Activated naive CD4-positive, alpha-beta T cell treated with anti-CD3 and anti-CD28 coated beads, Interleukin-2, amount 10 ng/mL, durations not matched to agents 7 days and 5 days (primary cell): ENCODE data around the gene CCDC47.

Experiments used
- CTCF ChIA-PET: fragments of 350-600 bp; sonication (Branson Sonifier 250); formaldehyde crosslinking; loops from one replicate; lab custom pipeline; 2021; ENCODE audit warnings: antibody characterized with exemption; lab: Charles Lee
- DNase-seq: peaks from one replicate; pipeline ENCODE4 v3.0.0-alpha.2; 2020
- H3K27ac Mint-ChIP-seq: one replicate; pipeline ENCODE4 v1.8.0; 2021; ENCODE audit warnings: mild to moderate bottlenecking, moderate library complexity, mixed read lengths
- H3K27me3 Mint-ChIP-seq: one replicate; pipeline ENCODE4 v1.8.0; 2021; ENCODE audit warnings: mild to moderate bottlenecking, mixed read lengths
- H3K36me3 Mint-ChIP-seq: one replicate; pipeline ENCODE4 v1.8.0; 2021; ENCODE audit warnings: mixed read lengths
- H3K4me1 Mint-ChIP-seq: one replicate; pipeline ENCODE4 v1.8.0; 2021; ENCODE audit warnings: mixed read lengths
- H3K4me3 Mint-ChIP-seq: one replicate; pipeline ENCODE4 v1.8.0; 2021; ENCODE audit warnings: mild to moderate bottlenecking, moderate library complexity, mixed read lengths
- H3K9me3 Mint-ChIP-seq: one replicate; pipeline ENCODE4 v1.8.0; 2021; ENCODE audit warnings: mixed read lengths

CCDC47 gene

DNA sequence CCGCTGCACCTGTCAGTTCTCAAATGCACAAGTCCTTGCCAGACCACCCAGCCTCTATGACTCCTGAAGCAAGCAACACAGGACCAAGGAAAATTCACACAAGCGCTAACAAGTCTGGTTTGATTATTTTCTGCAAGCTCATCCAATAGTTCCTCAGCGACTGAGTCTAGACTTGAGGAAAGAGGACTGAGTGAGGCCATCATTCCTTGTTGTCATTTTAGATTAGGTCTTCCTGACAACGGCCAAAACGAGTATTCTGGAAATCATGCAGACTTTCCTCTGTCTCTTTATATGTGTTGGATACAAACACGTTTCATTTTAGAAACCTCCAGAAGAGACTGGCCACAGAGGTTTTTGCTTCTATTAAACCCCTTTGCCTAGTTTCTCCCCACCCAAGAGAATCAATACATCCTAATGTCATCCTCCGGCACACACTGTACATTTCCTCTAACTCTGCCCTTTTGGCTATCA is 561 bp downstream of the CCDC47 start:
- DNase-seq: no peak

GRCh38 chr17:63768433-63768832 is 5.0 kb downstream of the CCDC47 start:
- no peak for DNase-seq
- H3K27me3 Mint-ChIP-seq: no peaks in the 10 kb centered on the region
- peaks cover 42% of the 10 kb centered on the region for H3K4me1 Mint-ChIP-seq
- H3K4me3 Mint-ChIP-seq: no peak overlapping the region
- H3K36me3 Mint-ChIP-seq: peaks cover 39% of the 10 kb centered on the region
- H3K9me3 Mint-ChIP-seq: no peaks in the 10 kb centered on the region
- CTCF ChIA-PET: interaction anchor here (0.7 kb wide), 1 partner anchor 19 kb away, joined by 3 read pairs; no protein-coding TSS in a partner anchor
- no peak overlapping the region for H3K27ac Mint-ChIP-seq

More for the DNA sequence above, 561 bp downstream of the CCDC47 start:
- Mint-ChIP-seq H3K27me3 (no peaks in the 10 kb centered on the region), H3K27ac (peak overlapping the region; percentile 100), H3K9me3 (no peaks in the 10 kb centered on the region), H3K4me1 (peaks cover 54% of the 10 kb centered on the region), H3K4me3 (peak overlapping the region; percentile 95), H3K36me3 (peaks cover 33% of the 10 kb centered on the region)
- CTCF ChIA-PET: interaction anchor here (1.1 to 1.6 kb wide), 3 partner anchors 20 to 347 kb away, joined by 3 to 4 read pairs (median 3); no protein-coding TSS in a partner anchor

- no peak overlapping the region for H3K4me3 Mint-ChIP-seq
- H3K36me3 Mint-ChIP-seq: peaks cover 41% of the 10 kb centered on the region
- no peaks in the 10 kb centered on the region for H3K9me3 Mint-ChIP-seq
- H3K27me3 Mint-ChIP-seq: no peaks in the 10 kb centered on the region
- H3K4me1 Mint-ChIP-seq: peaks cover 34% of the 10 kb centered on the region
- DNase-seq: no peak
- CTCF ChIA-PET: interaction anchor here (0.7 to 1.2 kb wide), 3 partner anchors 10 to 67 kb away, joined by 3 read pairs; no protein-coding TSS in a partner anchor
- no peak overlapping the region for H3K27ac Mint-ChIP-seq
Observed at GRCh38 chr17:63766754-63767153, 6.6 kb downstream of the CCDC47 start.

DNA sequence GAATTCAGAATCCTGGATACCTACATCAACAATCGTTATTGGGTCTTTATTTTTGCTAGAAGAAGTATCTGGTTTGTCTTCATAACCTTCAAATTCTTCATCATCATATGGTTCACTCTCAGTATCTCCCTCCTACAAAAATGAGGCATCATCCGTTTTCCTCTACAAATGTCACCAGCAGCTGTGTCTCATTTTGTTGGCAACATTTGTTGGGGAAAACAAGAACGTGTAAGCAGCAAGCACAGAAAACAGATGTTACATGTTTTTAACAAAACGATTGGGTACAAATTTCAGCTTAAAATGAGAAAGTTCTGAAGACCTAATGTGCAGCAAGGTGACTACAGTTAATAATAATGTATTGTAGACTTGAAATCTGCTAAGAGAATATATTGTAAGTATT is 8.7 kb downstream of the CCDC47 start:
- H3K27me3 Mint-ChIP-seq: no peaks in the 10 kb centered on the region
- DNase-seq: no peak
- H3K4me3 Mint-ChIP-seq: no peak overlapping the region
- H3K36me3 Mint-ChIP-seq: peaks cover 41% of the 10 kb centered on the region
- CTCF ChIA-PET: interaction anchor here (0.7 kb wide), 1 partner anchor 14 kb away, joined by 3 read pairs; no protein-coding TSS in a partner anchor
- no peaks in the 10 kb centered on the region for H3K9me3 Mint-ChIP-seq
- H3K27ac Mint-ChIP-seq: no peak overlapping the region
- H3K4me1 Mint-ChIP-seq: peaks cover 24% of the 10 kb centered on the region

GRCh38 chr17:63762161-63763078 is 11.0 kb downstream of the CCDC47 start:
- H3K27me3 Mint-ChIP-seq: no peaks in the 10 kb centered on the region
- H3K36me3 Mint-ChIP-seq: peaks cover 44% of the 10 kb centered on the region
- CTCF ChIA-PET: interaction anchor here (0.6 kb wide), 1 partner anchor 72 kb away, joined by 3 read pairs; no protein-coding TSS in a partner anchor
- peaks cover 14% of the 10 kb centered on the region for H3K4me1 Mint-ChIP-seq
- no peak overlapping the region for H3K4me3 Mint-ChIP-seq
- H3K9me3 Mint-ChIP-seq: no peaks in the 10 kb centered on the region
- no peak overlapping the region for H3K27ac Mint-ChIP-seq
- no peak for DNase-seq

DNA sequence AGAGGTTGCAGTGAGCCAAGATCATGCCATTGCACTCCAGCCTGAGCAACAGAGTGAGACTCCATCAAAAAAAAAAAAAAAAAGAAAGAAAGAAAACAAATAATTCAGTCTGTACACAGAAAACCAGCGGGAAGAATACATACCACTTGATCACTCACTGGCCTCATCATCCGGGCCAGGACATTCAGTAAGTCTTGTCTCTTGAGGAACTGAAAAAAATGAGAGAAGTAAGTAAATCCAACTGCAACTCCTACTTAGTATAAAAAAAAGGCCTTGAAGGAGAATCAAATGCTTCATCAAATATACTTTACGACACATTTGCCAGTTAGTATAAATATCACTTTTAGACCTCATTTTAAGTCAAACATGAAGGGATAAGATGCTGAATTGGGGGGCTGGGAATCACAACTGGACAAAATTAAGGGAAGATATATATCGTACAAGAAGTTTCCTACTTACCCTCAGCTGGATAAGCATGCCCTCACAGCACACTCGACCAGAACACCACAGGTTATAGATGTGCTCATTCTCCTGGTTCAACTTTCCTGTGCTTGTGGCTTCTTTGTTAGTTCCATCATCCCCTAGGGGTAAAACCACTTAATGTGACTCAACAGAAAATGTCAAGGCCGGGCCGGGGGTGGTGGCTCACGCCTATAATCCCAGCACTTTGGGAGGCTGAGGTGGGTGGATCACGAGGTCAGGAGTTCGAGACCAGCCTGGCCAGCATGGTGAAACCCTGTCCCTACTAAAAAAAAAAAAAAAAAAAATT is 12.4 kb downstream of the CCDC47 start:
- H3K4me3 Mint-ChIP-seq: no peak overlapping the region
- peaks cover 7% of the 10 kb centered on the region for H3K4me1 Mint-ChIP-seq
- CTCF ChIA-PET: no interaction called here
- no peak for DNase-seq
- peaks cover 47% of the 10 kb centered on the region for H3K36me3 Mint-ChIP-seq
- no peaks in the 10 kb centered on the region for H3K9me3 Mint-ChIP-seq
- peak overlapping the region; percentile 19 for H3K27ac Mint-ChIP-seq
- H3K27me3 Mint-ChIP-seq: no peaks in the 10 kb centered on the region

- CTCF ChIA-PET: no interaction called here
- peaks cover 41% of the 10 kb centered on the region for H3K36me3 Mint-ChIP-seq
- H3K4me1 Mint-ChIP-seq: peaks cover 4% of the 10 kb centered on the region
- H3K9me3 Mint-ChIP-seq: no peaks in the 10 kb centered on the region
- no peaks in the 10 kb centered on the region for H3K27me3 Mint-ChIP-seq
- DNase-seq: no peak
- no peak overlapping the region for H3K27ac Mint-ChIP-seq
- H3K4me3 Mint-ChIP-seq: no peak overlapping the region
Observed at GRCh38 chr17:63758428-63758827, 15.0 kb downstream of the CCDC47 start.

GRCh38 chr17:63754046-63754445 is 19.4 kb downstream of the CCDC47 start:
- Mint-ChIP-seq H3K4me1 (peaks cover 20% of the 10 kb centered on the region), H3K27me3 (no peaks in the 10 kb centered on the region), H3K9me3 (no peaks in the 10 kb centered on the region), H3K36me3 (peaks cover 51% of the 10 kb centered on the region), H3K27ac (no peak overlapping the region), H3K4me3 (no peak overlapping the region)
- CTCF ChIA-PET: no interaction called here
- DNase-seq: no peak

- peaks cover 20% of the 10 kb centered on the region for H3K4me1 Mint-ChIP-seq
- peaks cover 52% of the 10 kb centered on the region for H3K36me3 Mint-ChIP-seq
- peak overlapping the region; percentile 17 for H3K27ac Mint-ChIP-seq
- no peak for DNase-seq
- CTCF ChIA-PET: interaction anchor here (1.1 kb wide), 1 partner anchor 20 kb away, joined by 3 read pairs; the partner anchor contains the start of genes CCDC47 and DDX42
- no peak overlapping the region for H3K4me3 Mint-ChIP-seq
- H3K27me3 Mint-ChIP-seq: no peaks in the 10 kb centered on the region
- no peaks in the 10 kb centered on the region for H3K9me3 Mint-ChIP-seq
Observed at GRCh38 chr17:63753215-63753614, 20.2 kb downstream of the CCDC47 start.

DNA sequence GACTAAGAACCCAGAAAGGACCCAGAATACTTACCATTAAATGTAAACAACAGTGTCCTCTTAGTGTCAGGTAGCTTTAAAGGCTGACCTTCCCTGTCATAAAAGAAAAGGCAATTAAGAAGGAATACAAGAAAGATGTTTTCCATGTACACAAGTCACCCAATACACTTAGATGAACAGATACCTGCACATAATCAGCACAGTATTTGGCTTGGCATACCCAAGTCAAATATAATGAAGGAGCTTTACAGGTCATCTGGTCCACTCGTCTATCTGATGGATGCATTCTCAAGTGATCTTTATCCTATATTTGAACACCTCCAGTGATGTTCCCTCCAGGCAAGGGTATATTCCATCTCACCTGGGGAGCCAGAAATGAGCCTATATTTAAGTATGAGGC is 20.7 kb downstream of the CCDC47 start:
- peaks cover 20% of the 10 kb centered on the region for H3K4me1 Mint-ChIP-seq
- no peak overlapping the region for H3K4me3 Mint-ChIP-seq
- no peak for DNase-seq
- no peaks in the 10 kb centered on the region for H3K9me3 Mint-ChIP-seq
- no peaks in the 10 kb centered on the region for H3K27me3 Mint-ChIP-seq
- H3K36me3 Mint-ChIP-seq: peaks cover 47% of the 10 kb centered on the region
- CTCF ChIA-PET: interaction anchor here (1.1 kb wide), 1 partner anchor 21 kb away, joined by 3 read pairs; the partner anchor contains the start of genes CCDC47 and DDX42
- H3K27ac Mint-ChIP-seq: no peak overlapping the region

- CTCF ChIA-PET: no interaction called here
- DNase-seq: peak; percentile 52
- Mint-ChIP-seq H3K27ac (peak overlapping the region; percentile 71), H3K9me3 (no peaks in the 10 kb centered on the region), H3K4me1 (peaks cover 21% of the 10 kb centered on the region), H3K36me3 (peaks cover 47% of the 10 kb centered on the region), H3K4me3 (peak overlapping the region; percentile 6), H3K27me3 (no peaks in the 10 kb centered on the region)
Observed at GRCh38 chr17:63751806-63752205, 21.6 kb downstream of the CCDC47 start.

DNA sequence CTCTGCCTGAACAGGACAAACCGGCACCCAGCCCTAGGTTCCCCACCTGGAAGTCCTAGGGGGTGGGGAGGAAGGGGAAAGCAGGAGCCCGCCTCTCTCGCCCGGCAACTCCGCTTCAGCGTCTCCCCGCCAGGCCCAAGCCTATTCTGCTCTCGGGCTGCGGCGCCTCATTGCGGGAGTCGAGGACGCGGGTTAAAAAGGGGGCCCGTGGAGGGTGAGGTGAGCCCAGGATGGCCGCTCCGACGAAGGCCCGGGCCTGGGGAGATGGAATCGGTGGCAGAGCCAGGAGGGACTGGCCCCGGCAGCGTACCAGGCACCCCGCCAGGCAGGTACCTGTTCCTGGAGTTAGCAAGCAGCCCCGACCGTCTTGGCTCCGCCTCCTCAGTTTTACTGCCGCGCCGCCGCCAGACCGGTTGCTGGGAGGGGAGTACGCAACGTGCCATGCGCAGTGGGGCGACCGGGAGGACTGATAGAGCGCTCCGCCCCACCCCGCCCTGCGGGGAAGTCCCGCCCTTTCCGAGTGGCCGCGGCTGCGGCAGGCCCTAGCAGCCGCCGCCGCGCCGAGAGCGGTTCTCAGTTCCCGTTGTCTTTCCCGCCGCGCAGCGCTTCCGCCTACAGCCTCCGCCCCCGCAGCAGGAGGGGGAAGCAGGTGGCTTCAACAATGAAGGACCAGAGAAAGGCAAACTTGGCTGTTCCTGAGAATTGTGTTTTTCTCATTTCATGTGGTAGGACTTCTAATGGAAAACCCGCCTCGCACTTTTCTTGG is 31.8 kb downstream of the CCDC47 start, which contains the start of gene STRADA:
STRADA (minus strand) TSS at position 392 of the 766 bp plus-strand sequence. CDS start 13,430 bp downstream, outside the sequence.
- CTCF ChIA-PET: interaction anchor here (0.8 to 1.4 kb wide), 2 partner anchors 25 to 92 kb away, joined by 3 to 8 read pairs; no protein-coding TSS in a partner anchor
- Mint-ChIP-seq H3K36me3 (peaks cover 16% of the 10 kb centered on the region), H3K27ac (peak within 1 kb of the TSS; percentile 93), H3K27me3 (no peaks in the 10 kb centered on the region), H3K4me1 (peaks cover 34% of the 10 kb centered on the region), H3K9me3 (no peaks in the 10 kb centered on the region), H3K4me3 (peak within 1 kb of the TSS; percentile 91)
- peak; percentile 100 for DNase-seq

GRCh38 chr17:63741143-63741407 is 32.3 kb downstream of the CCDC47 start:
- CTCF ChIA-PET: no interaction called here
- H3K4me3 Mint-ChIP-seq: peak overlapping the region; percentile 91

More at GRCh38 chr17:63741143-63741407, 32.3 kb downstream of the CCDC47 start:
- DNase-seq: no peak
- H3K27me3 Mint-ChIP-seq: no peaks in the 10 kb centered on the region
- H3K27ac Mint-ChIP-seq: peak overlapping the region; percentile 93
- H3K4me1 Mint-ChIP-seq: peaks cover 34% of the 10 kb centered on the region
- no peaks in the 10 kb centered on the region for H3K9me3 Mint-ChIP-seq
- H3K36me3 Mint-ChIP-seq: peaks cover 14% of the 10 kb centered on the region
